DND-41 (cell line): Measurements from ENCODE around the gene ISG20.

Source experiments
- ATAC-seq: fragments of 200-7000 bp; cut with Tn5 transposase; 3 replicates; pipeline ENCODE4 v1.9.1; 2021; ENCODE audit warnings: low read depth; ENCODE audit not compliant: insufficient read depth
- DNase-seq: peaks from one replicate; pipeline ENCODE4 v3.0.0-alpha.2; 2020
- H2AFZ ChIP-seq: 2 replicates; pipeline ENCODE4 v1.6.0; 2012; ENCODE audit warnings: low read depth, low read length
- H3K27ac ChIP-seq: 2 replicates; pipeline ENCODE4 v1.5.1; 2012; ENCODE audit warnings: low read length, inconsistent platforms
- H3K27me3 ChIP-seq: fragments of 200-600 bp; sonication (generic); 2 replicates; pipeline ENCODE4 v1.6.0; 2012; ENCODE audit warnings: low read length, mild to moderate bottlenecking, inconsistent platforms; ENCODE audit not compliant: insufficient read depth, poor library complexity
- H3K36me3 ChIP-seq: 2 replicates; pipeline ENCODE4 v1.5.1; 2012; ENCODE audit warnings: low read length, inconsistent platforms; ENCODE audit not compliant: insufficient read depth
- H3K4me1 ChIP-seq: 2 replicates; pipeline ENCODE4 v1.5.1; 2012; ENCODE audit warnings: mild to moderate bottlenecking, low read length; ENCODE audit not compliant: insufficient read depth
- H3K4me2 ChIP-seq: 2 replicates; pipeline ENCODE4 v1.6.0; 2012; ENCODE audit warnings: mild to moderate bottlenecking, moderate library complexity, low read length, inconsistent platforms; ENCODE audit not compliant: insufficient read depth
- H3K4me3 ChIP-seq, 2 experiments: fragments of 200-600 bp in 1 of 2; shearing (Covaris generic) in 1 of 2; 2 replicates each; pipeline ENCODE4 v1.5.1; 2012 to 2016; ENCODE audit warnings: inconsistent platforms in 2 of 2, low read length in 2 of 2, mild to moderate bottlenecking in 2 of 2, low read depth in 1 of 2, moderate library complexity in 1 of 2
- H3K79me2 ChIP-seq: 2 replicates; pipeline ENCODE4 v1.6.0; 2012; ENCODE audit warnings: low read length, inconsistent platforms; ENCODE audit not compliant: insufficient read depth
- H3K9ac ChIP-seq: 2 replicates; pipeline ENCODE4 v1.6.0; 2012; ENCODE audit warnings: low read depth, mild to moderate bottlenecking, inconsistent platforms, low read length, moderate library complexity
- H3K9me3 ChIP-seq: 2 replicates; pipeline ENCODE4 v1.5.1; 2012; ENCODE audit warnings: low read length, moderate library complexity, mild to moderate bottlenecking, inconsistent platforms; ENCODE audit not compliant: insufficient read depth, severe bottlenecking
- H4K20me1 ChIP-seq: 2 replicates; pipeline ENCODE4 v1.6.0; 2012; ENCODE audit warnings: low read length; ENCODE audit not compliant: insufficient read depth
- EZH2 ChIP-seq: IDR thresholded peaks from 3 replicates; pipeline ENCODE4 v1.6.1; 2012; ENCODE audit warnings: borderline replicate concordance, low read depth, mild to moderate bottlenecking, moderate library complexity, low read length, inconsistent platforms; ENCODE audit not compliant: severe bottlenecking
- TF ChIP-seq, protein P1 (sequence below): IDR thresholded peaks from 2 replicates; pipeline ENCODE4 v1.5.1; 2012; ENCODE audit warnings: borderline replicate concordance, low read length, moderate library complexity, mild to moderate bottlenecking; ENCODE audit not compliant: poor library complexity, severe bottlenecking; ENCODE audit errors: extremely low read depth

Gene ISG20

DNA sequence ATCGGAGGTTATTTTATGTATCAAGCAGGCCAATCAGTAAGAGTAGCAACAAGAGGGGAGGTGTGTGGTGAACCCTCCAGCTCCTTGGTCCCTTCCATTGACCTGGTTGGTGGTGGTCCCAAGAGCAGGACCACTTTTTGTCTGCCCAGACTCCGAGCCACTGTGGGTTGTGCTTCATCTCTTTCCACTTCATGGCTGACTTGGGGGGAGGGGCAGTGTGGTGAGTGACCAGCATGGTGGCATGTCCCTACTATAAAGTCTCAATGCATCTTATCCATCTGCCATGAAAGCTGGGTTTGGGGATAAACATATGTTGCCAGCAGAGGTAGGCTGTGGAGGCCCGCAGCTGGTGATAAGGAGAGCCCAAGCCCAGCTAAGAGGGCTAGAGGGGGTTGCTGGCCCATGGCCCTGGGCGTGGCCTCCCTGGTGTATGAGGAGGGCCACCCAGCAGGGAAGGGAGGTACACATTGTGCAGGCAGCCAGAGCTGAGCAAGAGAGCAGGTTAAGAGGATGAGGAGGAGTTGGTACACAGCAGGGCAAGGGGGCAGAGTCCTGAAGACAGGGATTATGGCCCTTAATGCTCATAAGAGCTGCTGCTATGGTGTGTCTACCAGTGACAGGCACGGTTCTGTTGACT, 10.7 kb upstream of the ISG20 start:
- TF ChIP-seq, protein P1, sequence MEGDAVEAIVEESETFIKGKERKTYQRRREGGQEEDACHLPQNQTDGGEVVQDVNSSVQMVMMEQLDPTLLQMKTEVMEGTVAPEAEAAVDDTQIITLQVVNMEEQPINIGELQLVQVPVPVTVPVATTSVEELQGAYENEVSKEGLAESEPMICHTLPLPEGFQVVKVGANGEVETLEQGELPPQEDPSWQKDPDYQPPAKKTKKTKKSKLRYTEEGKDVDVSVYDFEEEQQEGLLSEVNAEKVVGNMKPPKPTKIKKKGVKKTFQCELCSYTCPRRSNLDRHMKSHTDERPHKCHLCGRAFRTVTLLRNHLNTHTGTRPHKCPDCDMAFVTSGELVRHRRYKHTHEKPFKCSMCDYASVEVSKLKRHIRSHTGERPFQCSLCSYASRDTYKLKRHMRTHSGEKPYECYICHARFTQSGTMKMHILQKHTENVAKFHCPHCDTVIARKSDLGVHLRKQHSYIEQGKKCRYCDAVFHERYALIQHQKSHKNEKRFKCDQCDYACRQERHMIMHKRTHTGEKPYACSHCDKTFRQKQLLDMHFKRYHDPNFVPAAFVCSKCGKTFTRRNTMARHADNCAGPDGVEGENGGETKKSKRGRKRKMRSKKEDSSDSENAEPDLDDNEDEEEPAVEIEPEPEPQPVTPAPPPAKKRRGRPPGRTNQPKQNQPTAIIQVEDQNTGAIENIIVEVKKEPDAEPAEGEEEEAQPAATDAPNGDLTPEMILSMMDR: no peak
- no peak for TF ChIP-seq EZH2
- ATAC-seq (no peak), DNase-seq (no peak)
- no peaks in the 10 kb centered on the region for H3K27me3 ChIP-seq
- H3K4me1 ChIP-seq: peaks cover 48% of the 10 kb centered on the region
- no peak overlapping the region for H3K4me2 ChIP-seq
- no peak overlapping the region for H2AFZ ChIP-seq
- H3K36me3 ChIP-seq: peaks cover 84% of the 10 kb centered on the region
- H3K9ac ChIP-seq: no peak overlapping the region
- H3K9me3 ChIP-seq: no peaks in the 10 kb centered on the region
- peaks cover 70% of the 10 kb centered on the region for H4K20me1 ChIP-seq
- no peak overlapping the region; the same call in none of the 2 replicates for H3K27ac ChIP-seq
- H3K79me2 ChIP-seq: peaks cover 77% of the 10 kb centered on the region
- no peak overlapping the region for H3K4me3 ChIP-seq

DNA sequence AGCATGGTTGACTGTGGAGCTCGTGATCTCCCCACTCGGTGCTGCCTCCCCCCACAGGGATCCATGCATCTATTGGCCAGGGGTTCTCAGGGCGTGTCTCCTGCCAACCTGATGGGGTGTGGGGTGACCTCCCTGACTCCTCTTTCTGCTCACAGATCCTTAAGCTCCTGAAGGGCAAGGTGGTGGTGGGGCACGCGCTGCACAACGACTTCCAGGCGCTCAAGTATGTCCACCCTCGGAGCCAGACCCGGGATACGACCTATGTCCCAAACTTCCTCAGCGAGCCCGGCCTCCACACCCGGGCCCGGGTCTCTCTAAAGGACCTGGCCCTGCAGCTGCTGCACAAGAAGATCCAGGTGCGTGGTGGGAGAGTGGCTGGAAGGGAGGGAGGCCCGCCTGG, 9.7 kb upstream of the ISG20 start:
- no peak for ATAC-seq
- H3K27ac ChIP-seq: no peak overlapping the region
- no peaks in the 10 kb centered on the region for H3K27me3 ChIP-seq
- no peaks in the 10 kb centered on the region for H3K9me3 ChIP-seq
- no peak overlapping the region for H3K4me3 ChIP-seq
- peaks cover 61% of the 10 kb centered on the region for H4K20me1 ChIP-seq
- no peak for DNase-seq
- no peak overlapping the region for H3K9ac ChIP-seq
- TF ChIP-seq, protein P1: no peak
- TF ChIP-seq EZH2: no peak
- peaks cover 68% of the 10 kb centered on the region for H3K79me2 ChIP-seq
- no peak overlapping the region for H2AFZ ChIP-seq
- peaks cover 75% of the 10 kb centered on the region for H3K36me3 ChIP-seq
- H3K4me2 ChIP-seq: no peak overlapping the region
- peaks cover 47% of the 10 kb centered on the region for H3K4me1 ChIP-seq

DNA sequence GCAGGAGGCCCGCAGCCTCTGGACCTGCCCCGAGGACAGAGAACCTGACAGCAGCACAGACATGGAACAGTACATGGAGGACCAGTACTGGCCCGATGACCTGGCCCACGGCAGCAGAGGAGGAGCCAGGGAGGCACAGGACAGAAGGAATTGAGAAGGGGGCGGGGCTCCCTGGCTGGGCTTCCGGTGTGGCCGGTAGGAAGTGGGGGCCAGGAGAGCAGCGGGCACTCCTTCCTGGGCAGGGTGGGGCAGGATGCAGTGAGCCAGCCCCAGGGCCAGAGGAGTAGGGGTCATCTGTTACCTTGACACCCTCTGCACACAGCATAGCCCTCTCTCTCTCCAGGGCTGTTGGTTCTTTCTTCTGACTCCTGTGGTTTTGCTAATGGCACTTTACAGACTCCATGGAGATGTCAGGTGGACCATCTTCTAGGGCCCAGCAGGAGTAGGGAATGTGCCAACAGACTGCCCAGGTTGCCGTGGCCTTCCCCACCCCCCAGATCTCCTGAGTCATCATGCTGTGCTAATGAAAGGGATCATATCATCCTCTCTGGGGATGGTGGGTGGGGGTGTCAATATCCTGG, 8.6 kb upstream of the ISG20 start:
- TF ChIP-seq, protein P1: no peak
- no peak for TF ChIP-seq EZH2
- Histone ChIP-seq H4K20me1 (peaks cover 50% of the 10 kb centered on the region; the same call in 1 of the 2 replicates), H2AFZ (no peak overlapping the region), H3K9me3 (no peaks in the 10 kb centered on the region), H3K4me3 (no peak overlapping the region), H3K27me3 (no peaks in the 10 kb centered on the region), H3K79me2 (peaks cover 56% of the 10 kb centered on the region), H3K27ac (peak overlapping the region; percentile 36; the same call in 1 of the 2 replicates), H3K4me1 (peaks cover 47% of the 10 kb centered on the region), H3K9ac (no peak overlapping the region), H3K36me3 (peaks cover 67% of the 10 kb centered on the region), H3K4me2 (no peak overlapping the region)
- ATAC-seq (no peak), DNase-seq (no peak)
